HAP-1 (cell line): ENCODE results near the gene OR2W3.

ENCODE experiments used
- DNase-seq, 2 experiments: peaks; one replicate each; pipeline ENCODE4 v3.0.0-alpha.2; 2016 to 2020; ENCODE audit warnings: low spot score in 2 of 2
- H3K27me3 ChIP-seq: fragments of 250-450 bp; sonication (Bioruptor Pico); 2 replicates; pipeline ENCODE4 v1.5.1; 2020; ENCODE audit warnings: low read depth, mild to moderate bottlenecking, moderate library complexity
- H3K36me3 ChIP-seq: fragments of 250-450 bp; sonication (Bioruptor Pico); replicated peaks from 2 replicates; pipeline ENCODE4 v1.5.1; 2020; ENCODE audit warnings: mild to moderate bottlenecking
- H3K4me1 ChIP-seq: fragments of 250-450 bp; sonication (Bioruptor Pico); 2 replicates; pipeline ENCODE4 v1.5.1; 2020; ENCODE audit warnings: mild to moderate bottlenecking
- H3K4me3 ChIP-seq: fragments of 250-450 bp; sonication (Bioruptor Pico); 2 replicates; pipeline ENCODE4 v1.5.1; 2020; ENCODE audit warnings: mild to moderate bottlenecking, moderate library complexity
- H3K9me3 ChIP-seq: fragments of 250-450 bp; sonication (Bioruptor Pico); 2 replicates; pipeline ENCODE4 v1.5.1; 2020; ENCODE audit warnings: mild to moderate bottlenecking, moderate library complexity
- in situ Hi-C: fragments of 300-500 bp; cut with MboI; formaldehyde crosslinking; loops from 3 replicates; pipeline ENCODE4 v1.14.3; 2020; ENCODE audit warnings: low sequenced_read_pairs, inconsistent platforms, mixed read lengths

The OR2W3 gene

GRCh38 chr1:247895163-247895637 lies at the start of gene OR2W3:
Gene OR2W3 (plus strand): TSS chr1:247895587. CDS start chr1:247895587, 0 bp downstream.
- no peak within 1 kb of the TSS for H3K4me3 ChIP-seq
- no peaks in the 10 kb centered on the region for H3K27me3 ChIP-seq
- H3K36me3 ChIP-seq = no peaks in the 10 kb centered on the region
- no peaks in the 10 kb centered on the region for H3K4me1 ChIP-seq
- no peak for DNase-seq
- in situ Hi-C loops = no loop called here
- no peaks in the 10 kb centered on the region for H3K9me3 ChIP-seq

- Histone ChIP-seq H3K4me3 (no peak overlapping the region), H3K27me3 (no peaks in the 10 kb centered on the region), H3K9me3 (no peaks in the 10 kb centered on the region)
These were observed 49.7 kb upstream of the OR2W3 start for GRCh38 chr1:247845693-247846017.

GRCh38 chr1:247848346-247848745 lies 47.0 kb upstream of the OR2W3 start:
- Histone ChIP-seq H3K4me3 (no peak overlapping the region), H3K4me1 (no peaks in the 10 kb centered on the region), H3K27me3 (no peaks in the 10 kb centered on the region), H3K9me3 (no peaks in the 10 kb centered on the region), H3K36me3 (no peaks in the 10 kb centered on the region)
- in situ Hi-C loops = no loop called here
- DNase-seq = no peak

More at GRCh38 chr1:247845693-247846017, 49.7 kb upstream of the OR2W3 start:
- H3K36me3 ChIP-seq = no peaks in the 10 kb centered on the region
- DNase-seq = no peak
- H3K4me1 ChIP-seq = no peaks in the 10 kb centered on the region
- in situ Hi-C loops = no loop called here

- no peak overlapping the region for H3K4me3 ChIP-seq
- H3K27me3 ChIP-seq = no peaks in the 10 kb centered on the region
- no peaks in the 10 kb centered on the region for H3K4me1 ChIP-seq
- no peaks in the 10 kb centered on the region for H3K36me3 ChIP-seq
- in situ Hi-C loops = no loop called here
- H3K9me3 ChIP-seq = no peaks in the 10 kb centered on the region
- DNase-seq = no peak
These were observed 45.8 kb upstream of the OR2W3 start for GRCh38 chr1:247849616-247850015.

GRCh38 chr1:247854899-247855545 lies 40.4 kb upstream of the OR2W3 start:
- Histone ChIP-seq H3K4me1 (peaks cover 5% of the 10 kb centered on the region; the same call in 1 of the 2 replicates), H3K4me3 (no peak overlapping the region), H3K36me3 (no peaks in the 10 kb centered on the region), H3K9me3 (no peaks in the 10 kb centered on the region), H3K27me3 (no peaks in the 10 kb centered on the region)
- in situ Hi-C loops = no loop called here
- no peak for DNase-seq

- Histone ChIP-seq H3K4me1 (peaks cover 5% of the 10 kb centered on the region; the same call in 1 of the 2 replicates), H3K9me3 (no peaks in the 10 kb centered on the region), H3K4me3 (no peak overlapping the region), H3K36me3 (no peaks in the 10 kb centered on the region), H3K27me3 (no peaks in the 10 kb centered on the region)
- DNase-seq = no peak
- in situ Hi-C loops = no loop called here
These were observed 39.5 kb upstream of the OR2W3 start for GRCh38 chr1:247855911-247856310.

GRCh38 chr1:247857069-247857984 lies 38.1 kb upstream of the OR2W3 start, which contains the start of gene TRIM58:
Gene TRIM58 (plus strand): TSS chr1:247857187. CDS start chr1:247857247, 60 bp downstream.
- in situ Hi-C loops = no loop called here
- no peaks in the 10 kb centered on the region for H3K27me3 ChIP-seq
- H3K4me3 ChIP-seq = peak within 1 kb of the TSS; percentile 55
- H3K36me3 ChIP-seq = no peaks in the 10 kb centered on the region
- peak; percentile 75 to 86 for DNase-seq
- H3K9me3 ChIP-seq = no peaks in the 10 kb centered on the region
- peaks cover 5% of the 10 kb centered on the region; the same call in 1 of the 2 replicates for H3K4me1 ChIP-seq

- H3K36me3 ChIP-seq = no peaks in the 10 kb centered on the region
- H3K4me3 ChIP-seq = peak overlapping the region; percentile 55
- no peaks in the 10 kb centered on the region for H3K27me3 ChIP-seq
- H3K4me1 ChIP-seq = peaks cover 5% of the 10 kb centered on the region; the same call in 1 of the 2 replicates
- peak; percentile 3 to 12 for DNase-seq
- H3K9me3 ChIP-seq = no peaks in the 10 kb centered on the region
- in situ Hi-C loops = no loop called here
These were observed 37.3 kb upstream of the OR2W3 start for GRCh38 chr1:247857985-247858619.

- in situ Hi-C loops = no loop called here
- no peaks in the 10 kb centered on the region for H3K9me3 ChIP-seq
These were observed 32.6 kb upstream of the OR2W3 start for GRCh38 chr1:247862756-247863155.

GRCh38 chr1:247864644-247865043 lies 30.7 kb upstream of the OR2W3 start:
- in situ Hi-C loops = no loop called here
- no peaks in the 10 kb centered on the region for H3K4me1 ChIP-seq
- no peaks in the 10 kb centered on the region for H3K27me3 ChIP-seq
- peaks cover 25% of the 10 kb centered on the region for H3K36me3 ChIP-seq
- no peak for DNase-seq
- no peaks in the 10 kb centered on the region for H3K9me3 ChIP-seq
- H3K4me3 ChIP-seq = no peak overlapping the region

More at GRCh38 chr1:247862756-247863155, 32.6 kb upstream of the OR2W3 start:
- no peak overlapping the region for H3K4me3 ChIP-seq
- DNase-seq = no peak
- H3K27me3 ChIP-seq = no peaks in the 10 kb centered on the region
- peaks cover 5% of the 10 kb centered on the region; the same call in 1 of the 2 replicates for H3K4me1 ChIP-seq
- H3K36me3 ChIP-seq = peaks cover 7% of the 10 kb centered on the region

GRCh38 chr1:247865416-247865815 lies 30.0 kb upstream of the OR2W3 start:
- peaks cover 29% of the 10 kb centered on the region for H3K36me3 ChIP-seq
- H3K27me3 ChIP-seq = no peaks in the 10 kb centered on the region
- no peaks in the 10 kb centered on the region for H3K4me1 ChIP-seq
- no peak overlapping the region for H3K4me3 ChIP-seq
- in situ Hi-C loops = no loop called here
- DNase-seq = no peak
- H3K9me3 ChIP-seq = no peaks in the 10 kb centered on the region

GRCh38 chr1:247883346-247883745 lies 12.0 kb upstream of the OR2W3 start:
- no peaks in the 10 kb centered on the region for H3K4me1 ChIP-seq
- H3K36me3 ChIP-seq = no peaks in the 10 kb centered on the region
- H3K4me3 ChIP-seq = no peak overlapping the region
- in situ Hi-C loops = no loop called here
- DNase-seq = no peak
- H3K9me3 ChIP-seq = no peaks in the 10 kb centered on the region
- no peaks in the 10 kb centered on the region for H3K27me3 ChIP-seq

- Histone ChIP-seq H3K36me3 (no peaks in the 10 kb centered on the region), H3K9me3 (no peaks in the 10 kb centered on the region), H3K4me1 (no peaks in the 10 kb centered on the region), H3K27me3 (no peaks in the 10 kb centered on the region), H3K4me3 (no peak overlapping the region)
- no peak for DNase-seq
- in situ Hi-C loops = no loop called here
These were observed 10.5 kb upstream of the OR2W3 start for GRCh38 chr1:247884797-247885413.
